Stomach smooth muscle (tissue), 2 donors: ENCODE data around the gene CTAG2.
"Not testable (repeated sequence)": the region's sequence is repeated elsewhere in the genome, so short reads cannot be mapped to it uniquely, and the experiment has no call there.

Experiments used
- H3K27ac ChIP-seq: one replicate; pipeline ENCODE4 v1.7.0; 2013; ENCODE audit warnings: mild to moderate bottlenecking, low read length, inconsistent platforms
- H3K27me3 ChIP-seq, 2 donors: one replicate each; pipeline ENCODE4 v1.7.0; 2013; ENCODE audit warnings: low read length in 2 of 2; ENCODE audit not compliant: insufficient read depth in 2 of 2, control insufficient read depth in 1 of 2
- H3K36me3 ChIP-seq, 2 donors: one replicate each; pipeline ENCODE4 v1.7.0; 2013; ENCODE audit warnings: low read length in 2 of 2; ENCODE audit not compliant: control insufficient read depth in 2 of 2, insufficient read depth in 2 of 2
- H3K4me1 ChIP-seq: one replicate; pipeline ENCODE4 v1.7.0; 2013; ENCODE audit warnings: low read length; ENCODE audit not compliant: control insufficient read depth, insufficient read depth
- H3K4me3 ChIP-seq, 2 donors: one replicate each; pipeline ENCODE4 v1.7.0; 2013; ENCODE audit warnings: low read length in 2 of 2
- H3K9ac ChIP-seq, 2 donors: one replicate each; pipeline ENCODE4 v1.7.0; 2013; ENCODE audit warnings: low read length in 2 of 2, mild to moderate bottlenecking in 1 of 2
- H3K9me3 ChIP-seq, 2 donors: one replicate each; pipeline ENCODE4 v1.7.0; 2013; ENCODE audit warnings: low read length in 2 of 2; ENCODE audit not compliant: control insufficient read depth in 2 of 2
- donor health status: healthy.
- donor health status: Pancreatic carcinoma.

CTAG2 gene

DNA sequence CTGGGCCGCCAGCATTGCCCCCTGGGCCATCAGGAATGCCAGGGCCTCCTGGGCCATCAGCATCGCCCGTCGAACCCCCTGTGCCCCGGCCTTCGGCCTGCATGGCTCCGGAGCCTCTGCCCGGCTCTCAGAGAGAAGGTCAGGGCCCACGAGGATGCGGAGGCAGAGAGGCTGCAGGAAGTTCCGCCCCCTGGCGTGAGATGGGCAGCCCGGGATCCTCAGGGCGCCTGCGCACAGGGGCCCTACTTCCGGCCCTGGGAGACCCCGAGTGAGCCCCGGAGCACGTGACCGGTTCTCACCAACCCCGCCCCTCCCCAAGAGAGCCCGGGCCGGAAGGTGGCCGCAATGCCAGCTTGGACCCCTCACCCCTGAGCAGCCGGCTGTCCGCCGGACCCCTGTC is at the start of gene CTAG2:
TSS of gene CTAG2 (minus strand) at position 167 of the 400 bp plus-strand sequence. CDS start at position 103, 64 bp downstream.
- H3K9me3 ChIP-seq, H3K9ac ChIP-seq, H3K27me3 ChIP-seq, H3K27ac ChIP-seq, H3K4me1 ChIP-seq, H3K4me3 ChIP-seq, H3K36me3 ChIP-seq: not testable (repeated sequence)

DNA sequence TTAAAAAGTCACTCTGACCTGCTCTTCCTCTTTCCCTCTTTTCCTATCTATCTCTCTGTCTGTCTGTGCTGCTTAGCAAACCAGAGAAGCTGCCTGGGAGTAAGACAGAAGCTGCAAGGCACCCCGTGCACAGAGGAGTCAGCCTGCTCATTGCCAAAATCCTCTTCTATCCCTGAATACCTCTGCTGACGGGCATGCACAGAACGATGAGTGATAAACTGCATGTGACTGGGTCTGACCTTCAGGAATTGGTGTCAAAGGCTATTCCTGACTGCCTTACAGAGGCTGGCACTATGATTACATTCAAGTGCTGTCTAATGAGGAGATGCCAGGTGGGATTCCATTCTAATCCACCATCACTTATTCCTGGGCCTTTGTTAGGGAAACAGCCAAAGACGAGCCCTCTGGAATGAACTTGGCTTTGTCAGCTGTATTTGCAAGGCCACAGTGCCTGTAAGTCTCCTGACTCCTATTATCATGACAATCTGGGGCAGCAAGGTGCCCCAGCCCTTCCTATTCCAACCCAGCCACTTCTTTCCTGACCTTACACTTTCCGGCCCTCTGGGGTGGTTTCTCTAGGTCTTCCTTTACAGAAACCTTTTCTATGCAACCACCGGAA is 45.4 kb upstream of the CTAG2 start:
- no peak overlapping the region for H3K9ac ChIP-seq
- H3K4me1 ChIP-seq, result no peaks in the 10 kb centered on the region
- H3K27ac ChIP-seq, result no peak overlapping the region
- H3K27me3 ChIP-seq, result no peaks in the 10 kb centered on the region
- no peak overlapping the region for H3K4me3 ChIP-seq
- H3K9me3 ChIP-seq, result no peaks in the 10 kb centered on the region
- H3K36me3 ChIP-seq, result peaks cover 0 to 9% of the 10 kb centered on the region in 2 donors

DNA sequence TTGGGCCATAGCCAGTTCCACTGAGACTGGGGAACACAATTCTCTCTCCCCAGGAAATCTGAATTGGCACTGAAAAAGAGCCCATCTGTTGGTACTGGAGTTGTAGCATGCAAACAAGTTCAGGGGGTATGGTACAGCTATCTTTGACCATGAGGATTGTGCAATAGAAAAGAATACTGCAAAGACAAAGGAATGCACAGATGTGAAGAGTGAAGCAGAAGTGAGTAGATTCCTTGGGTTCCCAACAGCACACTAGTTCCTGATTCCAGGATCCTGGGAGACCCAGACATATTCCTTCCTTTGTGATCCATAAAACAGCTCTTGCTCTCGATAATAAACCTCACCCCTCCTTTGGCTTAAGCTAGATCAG is 43.3 kb upstream of the CTAG2 start:
- no peaks in the 10 kb centered on the region for H3K4me1 ChIP-seq
- no peaks in the 10 kb centered on the region for H3K27me3 ChIP-seq
- peaks cover 0 to 9% of the 10 kb centered on the region in 2 donors for H3K36me3 ChIP-seq
- H3K27ac ChIP-seq, result no peak overlapping the region
- H3K4me3 ChIP-seq, result no peak overlapping the region
- no peaks in the 10 kb centered on the region for H3K9me3 ChIP-seq
- no peak overlapping the region for H3K9ac ChIP-seq

DNA sequence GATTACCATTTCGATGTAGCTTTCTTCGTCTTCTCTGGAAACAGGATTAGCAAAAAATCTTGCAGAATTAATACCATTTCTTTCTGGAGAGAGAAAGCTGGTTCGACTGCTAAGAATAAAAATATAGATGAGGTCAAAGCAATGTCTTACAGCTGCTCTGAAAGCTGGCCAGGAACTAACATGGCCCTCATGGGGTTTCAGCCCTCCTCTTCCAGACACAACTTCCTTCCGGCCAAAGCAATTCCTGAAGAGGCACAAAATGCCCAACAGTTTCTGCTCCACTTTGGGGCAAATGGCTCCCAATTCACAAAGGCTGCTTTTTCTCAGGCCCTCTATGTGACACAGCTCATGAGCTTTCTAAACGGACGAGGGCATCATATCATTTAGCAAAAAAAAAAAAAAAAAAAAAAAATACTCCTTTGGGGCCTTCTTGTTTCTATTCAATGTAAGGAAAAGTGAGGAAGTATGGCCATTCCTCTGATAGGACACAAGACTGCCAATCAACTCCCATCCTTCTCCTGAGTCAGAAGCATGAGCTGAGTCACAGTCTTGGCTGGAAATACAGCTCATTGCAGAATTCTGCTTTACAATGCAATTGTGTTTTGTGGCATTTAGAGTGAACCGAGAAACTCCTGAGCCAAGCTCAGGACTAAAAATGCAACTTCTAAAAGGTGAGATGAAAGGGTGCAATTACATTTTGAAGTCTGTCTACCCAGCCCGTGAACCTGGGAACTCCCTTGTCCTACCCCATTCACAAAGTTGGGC is 42.7 kb upstream of the CTAG2 start:
- no peak overlapping the region for H3K9ac ChIP-seq
- H3K27ac ChIP-seq, result no peak overlapping the region
- no peak overlapping the region for H3K4me3 ChIP-seq
- H3K36me3 ChIP-seq, result peaks cover 0 to 9% of the 10 kb centered on the region in 2 donors
- no peaks in the 10 kb centered on the region for H3K27me3 ChIP-seq
- H3K9me3 ChIP-seq, result no peaks in the 10 kb centered on the region
- no peaks in the 10 kb centered on the region for H3K4me1 ChIP-seq

DNA sequence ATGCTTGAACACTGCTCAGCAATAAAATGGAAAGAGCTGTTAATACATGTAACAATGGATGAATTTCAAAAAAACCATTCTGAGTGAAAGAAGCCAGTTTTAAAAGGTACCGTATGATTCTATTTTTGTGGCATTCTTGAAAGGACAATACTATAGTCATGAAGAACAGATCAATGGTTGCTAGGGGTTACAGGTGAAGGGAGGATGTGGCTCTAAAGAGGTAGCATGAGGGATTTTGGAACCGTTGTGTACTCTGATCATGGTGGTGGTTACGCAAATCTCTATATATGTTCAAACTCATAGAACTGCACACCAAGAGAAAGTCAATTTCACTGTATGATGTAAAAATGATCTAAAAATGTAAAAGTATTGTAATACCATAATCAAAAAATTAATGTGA is 40.0 kb upstream of the CTAG2 start:
- no peaks in the 10 kb centered on the region for H3K4me1 ChIP-seq
- H3K27ac ChIP-seq, result no peak overlapping the region
- H3K9ac ChIP-seq, result no peak overlapping the region
- no peaks in the 10 kb centered on the region for H3K9me3 ChIP-seq
- H3K27me3 ChIP-seq, result no peaks in the 10 kb centered on the region
- peaks cover 0 to 6% of the 10 kb centered on the region in 2 donors for H3K36me3 ChIP-seq
- no peak overlapping the region for H3K4me3 ChIP-seq

DNA sequence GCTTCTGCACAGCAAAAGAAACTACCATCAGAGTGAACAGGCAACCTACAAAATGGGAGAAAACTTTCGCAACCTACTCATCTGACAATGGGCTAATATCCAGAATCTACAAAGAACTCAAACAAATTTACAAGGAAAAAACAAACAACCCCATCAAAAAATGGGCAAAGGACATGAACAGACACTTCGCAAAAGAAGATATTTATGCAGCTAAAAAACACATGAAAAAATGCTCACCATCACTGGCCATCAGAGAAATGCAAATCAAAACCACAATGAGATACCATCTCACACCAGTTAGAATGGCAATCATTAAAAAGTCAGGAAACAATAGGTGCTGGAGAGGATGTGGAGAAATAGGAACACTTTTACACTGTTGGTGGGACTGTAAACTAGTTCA is 37.1 kb upstream of the CTAG2 start:
- not testable (repeated sequence) for H3K9ac ChIP-seq, H3K4me3 ChIP-seq, H3K27ac ChIP-seq, H3K27me3 ChIP-seq, H3K4me1 ChIP-seq, H3K36me3 ChIP-seq, H3K9me3 ChIP-seq

DNA sequence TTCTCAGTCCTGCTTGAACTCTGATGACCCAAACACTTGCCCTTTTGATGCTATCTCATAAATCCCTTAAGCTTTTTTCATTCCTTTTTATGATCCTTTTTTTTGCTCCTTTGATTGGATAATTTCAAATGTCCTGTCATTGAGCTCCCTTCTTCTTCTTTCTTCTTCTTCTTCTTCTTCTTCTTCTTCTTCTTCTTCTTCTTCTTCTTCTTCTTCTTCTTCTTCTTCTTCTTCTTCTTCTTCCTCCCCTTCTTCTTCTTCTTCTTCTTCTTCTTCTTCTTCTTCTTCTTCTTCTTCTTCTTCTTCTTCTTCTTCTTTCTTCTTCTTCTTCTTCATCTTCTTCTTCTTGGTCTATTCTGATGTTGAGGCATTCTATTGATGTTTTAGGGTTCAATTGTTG is 18.7 kb upstream of the CTAG2 start:
- not testable (repeated sequence) for H3K36me3 ChIP-seq, H3K9ac ChIP-seq, H3K4me1 ChIP-seq, H3K27me3 ChIP-seq, H3K4me3 ChIP-seq, H3K27ac ChIP-seq, H3K9me3 ChIP-seq

DNA sequence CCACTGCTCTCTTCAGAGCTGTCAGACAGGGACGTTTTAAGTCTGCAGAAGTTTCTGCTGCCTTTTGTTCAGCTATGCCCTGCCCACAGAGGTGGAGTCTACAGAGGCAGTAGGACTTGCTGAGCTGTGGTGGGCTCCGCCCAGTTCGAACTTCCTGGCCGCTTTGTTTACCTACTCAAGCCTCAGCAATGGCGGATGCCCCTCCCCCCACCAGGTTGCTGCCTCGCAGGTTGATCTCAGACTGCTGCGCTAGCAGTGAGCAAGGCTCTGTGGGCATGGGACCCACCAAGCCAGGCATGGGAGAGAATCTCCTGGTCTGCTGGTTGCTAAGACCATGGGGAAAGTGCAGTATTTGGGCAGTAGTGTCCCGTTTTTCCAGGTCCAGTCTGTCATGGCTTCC is 17.5 kb upstream of the CTAG2 start:
- H3K9me3 ChIP-seq, H3K9ac ChIP-seq, H3K27me3 ChIP-seq, H3K27ac ChIP-seq, H3K4me1 ChIP-seq, H3K4me3 ChIP-seq, H3K36me3 ChIP-seq: not testable (repeated sequence)

DNA sequence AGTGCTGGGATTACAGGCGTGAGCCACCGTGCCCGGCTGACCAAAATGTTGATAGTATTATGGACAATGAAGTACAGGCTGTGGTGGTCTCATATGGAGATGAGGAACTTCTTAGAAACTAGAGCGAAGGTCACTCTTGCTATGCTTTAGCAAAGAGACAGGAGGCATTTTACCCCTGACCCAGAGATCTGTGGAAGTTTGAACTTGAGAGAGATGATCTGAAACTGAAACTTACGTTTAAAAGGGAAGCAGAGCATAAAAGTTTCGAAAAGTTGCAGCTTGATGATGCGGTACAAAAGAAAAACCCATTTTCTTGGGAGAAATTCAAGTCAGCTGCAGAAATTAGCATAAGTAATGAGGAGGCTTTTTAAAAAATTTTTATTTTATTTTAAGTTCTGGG is 8.5 kb upstream of the CTAG2 start:
- Histone ChIP-seq H3K27ac (no peak overlapping the region), H3K36me3 (no peaks in the 10 kb centered on the region), H3K4me3 (no peak overlapping the region), H3K4me1 (no peaks in the 10 kb centered on the region), H3K9ac (no peak overlapping the region), H3K9me3 (peaks cover 0 to 3% of the 10 kb centered on the region in 2 donors), H3K27me3 (no peaks in the 10 kb centered on the region)

DNA sequence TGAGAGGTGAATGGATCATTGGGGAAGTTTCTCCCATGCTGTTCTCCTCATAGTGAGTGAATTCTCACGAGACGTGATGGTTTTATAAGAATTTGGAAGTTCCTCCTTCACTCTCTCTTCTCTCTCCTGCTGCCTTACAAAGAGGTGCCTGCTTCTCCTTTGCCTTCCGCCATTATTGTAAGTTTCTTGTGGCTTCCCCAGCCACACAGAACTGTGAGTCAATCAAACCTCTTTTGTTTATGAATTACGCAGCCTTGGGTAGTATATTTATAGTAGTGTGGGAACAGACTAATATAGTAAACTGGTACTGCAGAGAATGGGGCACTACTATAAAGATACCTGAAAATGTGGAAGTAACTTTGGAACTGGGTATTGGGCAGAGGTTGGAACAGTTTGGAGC is 7.8 kb upstream of the CTAG2 start:
- Histone ChIP-seq H3K9ac (no peak overlapping the region), H3K4me1 (no peaks in the 10 kb centered on the region), H3K27me3 (no peaks in the 10 kb centered on the region)

DNA sequence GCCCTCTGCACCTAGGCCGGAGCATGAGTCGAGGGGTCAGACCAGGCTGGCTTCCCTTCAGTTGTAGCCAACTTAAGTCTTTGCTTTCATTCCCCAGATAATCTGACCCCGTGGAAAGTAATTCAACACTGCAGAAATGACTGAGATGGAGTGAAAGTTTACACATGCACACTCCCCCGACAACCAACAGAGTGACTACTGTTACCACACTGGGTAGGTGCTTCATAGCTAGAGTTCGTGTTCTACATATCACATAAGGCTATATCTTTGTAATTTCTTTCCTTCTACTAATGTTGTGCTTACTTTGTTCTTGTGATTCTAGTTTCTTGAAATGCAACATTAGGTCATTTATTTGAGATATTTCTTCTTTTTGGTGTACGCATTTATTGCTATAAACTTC is 7.2 kb upstream of the CTAG2 start:
- Histone ChIP-seq H3K4me1 (no peaks in the 10 kb centered on the region), H3K4me3 (no peak overlapping the region), H3K27ac (no peak overlapping the region), H3K27me3 (no peaks in the 10 kb centered on the region), H3K36me3 (no peaks in the 10 kb centered on the region), H3K9ac (no peak overlapping the region), H3K9me3 (peaks cover 0 to 3% of the 10 kb centered on the region in 2 donors)

More for the DNA sequence above, 7.8 kb upstream of the CTAG2 start:
- Histone ChIP-seq H3K36me3 (no peaks in the 10 kb centered on the region), H3K9me3 (peaks cover 0 to 3% of the 10 kb centered on the region in 2 donors), H3K27ac (no peak overlapping the region), H3K4me3 (no peak overlapping the region)
